ENCODE results near the gene COL16A1. TPM values are rescaled to one million over a fixed set of nuclear protein-coding genes. Genes with fewer than 3 reads are reported as not detected.
A peak's percentile ranks its signal among the peaks of the same experiment; 100 is the strongest.

The COL16A1 gene
- total and polyA plus RNA-seq, 2 of the 4 experiments (the other 2 are of a cell fraction): 34.2 to 62.8 TPM

DNA sequence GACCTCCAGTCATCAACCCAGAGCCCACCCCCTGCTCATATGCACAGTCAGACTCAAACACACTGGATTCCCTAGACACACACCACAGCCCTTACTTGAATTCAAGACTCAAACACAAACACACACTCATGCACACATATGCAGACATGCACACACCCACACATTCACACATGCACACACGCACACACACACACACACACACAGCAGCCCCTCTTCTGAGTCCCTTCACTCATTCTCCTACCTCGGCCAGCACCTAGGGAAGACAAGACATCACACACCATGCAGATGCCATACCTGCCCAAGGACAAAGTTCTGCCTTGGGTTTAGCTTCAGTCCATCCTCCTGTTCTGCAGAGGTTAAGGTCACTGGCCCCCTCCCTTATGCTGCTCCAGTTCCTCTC, 87.9 kb downstream of the COL16A1 start:
- H3K27me3 ChIP-seq (ENCODE audit: control insufficient read depth, insufficient read depth, low read length): peaks cover 38% of the 10 kb centered on the region
- H3K4me3 ChIP-seq (ENCODE audit: insufficient read depth, low read depth, low read length): no peak overlapping the region
- H2AK9ac ChIP-seq (replicated peaks; ENCODE audit: low read depth, low read length, poor library complexity): no peak overlapping the region
- no peak for ATAC-seq (ENCODE audit: low read depth)
- no peak overlapping the region for H3K23ac ChIP-seq (ENCODE audit: low read depth, low read length)
- peak overlapping the region; percentile 35 for H2BK5ac ChIP-seq (ENCODE audit: low read depth, low read length, poor library complexity, severe bottlenecking)
- no peak overlapping the region for H3K18ac ChIP-seq (ENCODE audit: low read depth, low read length)
- H3K4me2 ChIP-seq (ENCODE audit: low read depth, low read length): no peak overlapping the region
- H2AK5ac ChIP-seq (ENCODE audit: low read depth, low read length): no peak overlapping the region
- no peaks in the 10 kb centered on the region for H3K36me3 ChIP-seq (ENCODE audit: control insufficient read depth, insufficient read depth, low read length)
- WGBS, 2 experiments (ENCODE audit: extremely low coverage in 2 of 2, insufficient read length in 1 of 2): no CpG with 5 or more reads among the region's 2 CpGs
- no peak overlapping the region for H2BK120ac ChIP-seq (ENCODE audit: low read depth, low read length)
- no peak overlapping the region for H3K14ac ChIP-seq (replicated peaks; ENCODE audit: low read depth, low read length)
- H3K9me3 ChIP-seq (ENCODE audit: control insufficient read depth, insufficient read depth, low read length): no peaks in the 10 kb centered on the region
- H2BK15ac ChIP-seq (ENCODE audit: low read depth, low read length): no peak overlapping the region
- no peak overlapping the region for H3K56ac ChIP-seq (ENCODE audit: extremely low read depth, insufficient read depth, low read length)
- intact Hi-C loops (cut with micrococcal nuclease): no loop called here
- no peak overlapping the region for H3K27ac ChIP-seq (ENCODE audit: insufficient read depth, low read length)
- no peak overlapping the region for H4K5ac ChIP-seq (ENCODE audit: low read depth, low read length)
- dilution Hi-C loops (cut with HindIII; ENCODE audit: low sequenced_read_pairs, unreplicated experiment): no loop called here
- H4K91ac ChIP-seq (ENCODE audit: insufficient read depth, low read depth, low read length): no peak overlapping the region
- H3K9ac ChIP-seq (ENCODE audit: low read depth, low read length): no peak overlapping the region
- DNase-seq: no peak
- ChIA-PET POLR2A (ENCODE audit: unreplicated experiment) (no interaction called here), CTCF (no interaction called here)
- H3K79me1 ChIP-seq (ENCODE audit: low read depth in 1 of 2, low read length in 2 of 2): no peaks in the 10 kb centered on the region
- H2AFZ ChIP-seq (replicated peaks; ENCODE audit: low read length, poor library complexity): peak overlapping the region; percentile 14
- H4K20me1 ChIP-seq (ENCODE audit: insufficient read depth, low read length): no peaks in the 10 kb centered on the region
- H3K4me1 ChIP-seq (ENCODE audit: control insufficient read depth, insufficient read depth, low read length): no peaks in the 10 kb centered on the region; the same call in 1 of the 2 replicates
- no TSS peak for BruUV-seq (replicated peaks)
- in situ Hi-C loops (cut with MboI; ENCODE audit: low sequenced_read_pairs): loop anchor here (10.0 kb wide), 1 partner anchor 51 kb away; no protein-coding TSS in a partner anchor
- H2BK20ac ChIP-seq (ENCODE audit: low read depth, low read length): no peak overlapping the region
- no peak overlapping the region for H3K4ac ChIP-seq (ENCODE audit: low read depth, low read length)
- no peak overlapping the region for H4K8ac ChIP-seq (ENCODE audit: low read depth in 2 of 2, low read length in 2 of 2)
- TF ChIP-seq FOS (IDR thresholded peaks at IDR 0.05; ENCODE audit: low read depth, low read length): no peak
- TF ChIP-seq MXI1 (IDR thresholded peaks at IDR 0.05; ENCODE audit: borderline replicate concordance, low read depth, low read length): no peak
- TF ChIP-seq, protein P1, sequence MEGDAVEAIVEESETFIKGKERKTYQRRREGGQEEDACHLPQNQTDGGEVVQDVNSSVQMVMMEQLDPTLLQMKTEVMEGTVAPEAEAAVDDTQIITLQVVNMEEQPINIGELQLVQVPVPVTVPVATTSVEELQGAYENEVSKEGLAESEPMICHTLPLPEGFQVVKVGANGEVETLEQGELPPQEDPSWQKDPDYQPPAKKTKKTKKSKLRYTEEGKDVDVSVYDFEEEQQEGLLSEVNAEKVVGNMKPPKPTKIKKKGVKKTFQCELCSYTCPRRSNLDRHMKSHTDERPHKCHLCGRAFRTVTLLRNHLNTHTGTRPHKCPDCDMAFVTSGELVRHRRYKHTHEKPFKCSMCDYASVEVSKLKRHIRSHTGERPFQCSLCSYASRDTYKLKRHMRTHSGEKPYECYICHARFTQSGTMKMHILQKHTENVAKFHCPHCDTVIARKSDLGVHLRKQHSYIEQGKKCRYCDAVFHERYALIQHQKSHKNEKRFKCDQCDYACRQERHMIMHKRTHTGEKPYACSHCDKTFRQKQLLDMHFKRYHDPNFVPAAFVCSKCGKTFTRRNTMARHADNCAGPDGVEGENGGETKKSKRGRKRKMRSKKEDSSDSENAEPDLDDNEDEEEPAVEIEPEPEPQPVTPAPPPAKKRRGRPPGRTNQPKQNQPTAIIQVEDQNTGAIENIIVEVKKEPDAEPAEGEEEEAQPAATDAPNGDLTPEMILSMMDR (conservative IDR thresholded peaks at IDR 0.05; ENCODE audit: low read depth, low read length): no peak
- TF ChIP-seq MAZ (IDR thresholded peaks at IDR 0.05; ENCODE audit: borderline replicate concordance, low read depth, low read length): no peak
- no peak for TF ChIP-seq NFE2L2 (IDR thresholded peaks at IDR 0.05; ENCODE audit: low read depth, low read length)
- TF ChIP-seq CEBPB (IDR thresholded peaks at IDR 0.05; ENCODE audit: low read depth, low read length): no peak
- TF ChIP-seq RCOR1 (IDR thresholded peaks at IDR 0.05; ENCODE audit: insufficient replicate concordance, low read length): no peak
- no peak for TF ChIP-seq RAD21 (IDR thresholded peaks at IDR 0.05; ENCODE audit: low read length)
- TF ChIP-seq, protein P2, sequence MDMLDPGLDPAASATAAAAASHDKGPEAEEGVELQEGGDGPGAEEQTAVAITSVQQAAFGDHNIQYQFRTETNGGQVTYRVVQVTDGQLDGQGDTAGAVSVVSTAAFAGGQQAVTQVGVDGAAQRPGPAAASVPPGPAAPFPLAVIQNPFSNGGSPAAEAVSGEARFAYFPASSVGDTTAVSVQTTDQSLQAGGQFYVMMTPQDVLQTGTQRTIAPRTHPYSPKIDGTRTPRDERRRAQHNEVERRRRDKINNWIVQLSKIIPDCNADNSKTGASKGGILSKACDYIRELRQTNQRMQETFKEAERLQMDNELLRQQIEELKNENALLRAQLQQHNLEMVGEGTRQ (IDR thresholded peaks at IDR 0.05; ENCODE audit: low read depth, low read length): no peak
- no peak for TF ChIP-seq CHD1 (IDR thresholded peaks at IDR 0.05; ENCODE audit: low read depth, low read length)
- TF ChIP-seq BHLHE40 (IDR thresholded peaks at IDR 0.05; ENCODE audit: low read depth, low read length): no peak
- TF ChIP-seq MAFK (IDR thresholded peaks at IDR 0.05; ENCODE audit: low read depth, low read length): no peak
- TF ChIP-seq, protein P3, sequence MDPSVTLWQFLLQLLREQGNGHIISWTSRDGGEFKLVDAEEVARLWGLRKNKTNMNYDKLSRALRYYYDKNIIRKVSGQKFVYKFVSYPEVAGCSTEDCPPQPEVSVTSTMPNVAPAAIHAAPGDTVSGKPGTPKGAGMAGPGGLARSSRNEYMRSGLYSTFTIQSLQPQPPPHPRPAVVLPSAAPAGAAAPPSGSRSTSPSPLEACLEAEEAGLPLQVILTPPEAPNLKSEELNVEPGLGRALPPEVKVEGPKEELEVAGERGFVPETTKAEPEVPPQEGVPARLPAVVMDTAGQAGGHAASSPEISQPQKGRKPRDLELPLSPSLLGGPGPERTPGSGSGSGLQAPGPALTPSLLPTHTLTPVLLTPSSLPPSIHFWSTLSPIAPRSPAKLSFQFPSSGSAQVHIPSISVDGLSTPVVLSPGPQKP (IDR thresholded peaks at IDR 0.05; ENCODE audit: borderline replicate concordance, low read depth, low read length): no peak
- no peak for TF ChIP-seq POLR2A (IDR thresholded peaks at IDR 0.05; ENCODE audit: low read depth, low read length)
- TF ChIP-seq SMC3 (IDR thresholded peaks at IDR 0.05; ENCODE audit: low read depth, low read length): no peak
- 0 out of 2 replicates have a peak, but pooled peaks cover 6% of the 10 kb centered on the region for H3K9me1 ChIP-seq (ENCODE audit: insufficient read depth, low read length)

Data from IMR-90 (cell line).